ENCODE results near the gene ZNF619. TPM values are rescaled to one million over a fixed set of nuclear protein-coding genes. Genes with fewer than 3 reads are reported as not detected.
A peak's percentile ranks its signal among the peaks of the same experiment; 100 is the strongest.

Gene ZNF619
- polyA plus RNA-seq, 1 experiment, result 3.0 TPM

DNA sequence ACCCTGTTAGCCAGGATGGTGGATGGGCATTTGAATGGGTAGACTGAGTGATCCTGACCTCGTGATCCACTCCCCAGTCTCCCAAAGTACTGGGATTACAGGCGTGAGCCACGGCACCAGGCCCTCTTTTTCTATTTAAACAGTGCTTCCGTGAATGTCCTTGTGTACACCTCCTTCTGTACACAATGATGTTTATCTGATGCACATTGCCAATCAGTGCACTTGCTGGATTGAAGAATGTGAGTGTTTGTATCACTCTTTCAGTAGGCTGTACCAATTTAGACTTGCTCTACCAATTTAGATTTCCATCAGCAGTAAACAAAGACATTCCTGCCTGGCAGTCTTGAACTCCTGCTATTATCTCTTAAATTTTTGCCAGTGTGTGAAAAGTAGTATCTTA, 8.9 kb upstream of the ZNF619 start:
- TF ChIP-seq, protein P1, sequence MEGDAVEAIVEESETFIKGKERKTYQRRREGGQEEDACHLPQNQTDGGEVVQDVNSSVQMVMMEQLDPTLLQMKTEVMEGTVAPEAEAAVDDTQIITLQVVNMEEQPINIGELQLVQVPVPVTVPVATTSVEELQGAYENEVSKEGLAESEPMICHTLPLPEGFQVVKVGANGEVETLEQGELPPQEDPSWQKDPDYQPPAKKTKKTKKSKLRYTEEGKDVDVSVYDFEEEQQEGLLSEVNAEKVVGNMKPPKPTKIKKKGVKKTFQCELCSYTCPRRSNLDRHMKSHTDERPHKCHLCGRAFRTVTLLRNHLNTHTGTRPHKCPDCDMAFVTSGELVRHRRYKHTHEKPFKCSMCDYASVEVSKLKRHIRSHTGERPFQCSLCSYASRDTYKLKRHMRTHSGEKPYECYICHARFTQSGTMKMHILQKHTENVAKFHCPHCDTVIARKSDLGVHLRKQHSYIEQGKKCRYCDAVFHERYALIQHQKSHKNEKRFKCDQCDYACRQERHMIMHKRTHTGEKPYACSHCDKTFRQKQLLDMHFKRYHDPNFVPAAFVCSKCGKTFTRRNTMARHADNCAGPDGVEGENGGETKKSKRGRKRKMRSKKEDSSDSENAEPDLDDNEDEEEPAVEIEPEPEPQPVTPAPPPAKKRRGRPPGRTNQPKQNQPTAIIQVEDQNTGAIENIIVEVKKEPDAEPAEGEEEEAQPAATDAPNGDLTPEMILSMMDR (IDR thresholded peaks at IDR 0.05; ENCODE audit: insufficient read depth, low read depth, low read length), result no peak
- H3K27me3 ChIP-seq (ENCODE audit: control insufficient read depth, insufficient read depth, low read length), result no peaks in the 10 kb centered on the region
- ChIA-PET CTCF (no interaction called here), POLR2A (no interaction called here)
- H3K4me3 ChIP-seq (ENCODE audit: low read depth, low read length), result no peak overlapping the region
- no peak for DNase-seq (ENCODE audit: low read depth)
- H3K36me3 ChIP-seq (ENCODE audit: control insufficient read depth, insufficient read depth, low read length), result peaks cover 1% of the 10 kb centered on the region

DNA sequence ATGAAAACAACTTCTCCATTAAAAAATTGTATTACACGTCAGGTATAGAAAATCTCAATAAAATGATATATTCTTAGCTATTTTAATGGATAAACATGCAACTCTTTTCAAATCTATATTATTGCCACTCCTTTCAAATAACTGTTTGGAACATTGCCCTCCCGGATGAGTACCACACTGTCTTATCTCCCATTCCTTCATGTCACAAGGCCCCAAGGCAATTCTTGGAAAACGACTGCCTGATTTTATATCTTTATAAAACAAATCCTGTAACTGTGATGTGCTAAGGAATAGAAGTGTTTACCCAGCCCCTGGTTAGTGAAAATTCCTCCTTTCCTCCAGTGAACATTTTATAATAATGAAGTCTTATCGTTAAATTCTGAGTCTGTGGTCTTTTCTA, 6.2 kb upstream of the ZNF619 start:
- ChIA-PET POLR2A (no interaction called here), CTCF (no interaction called here)
- TF ChIP-seq, protein P1 (IDR thresholded peaks at IDR 0.05; ENCODE audit: insufficient read depth, low read depth, low read length), result no peak
- no peaks in the 10 kb centered on the region for H3K36me3 ChIP-seq (ENCODE audit: control insufficient read depth, insufficient read depth, low read length)
- DNase-seq (ENCODE audit: low read depth), result no peak
- H3K4me3 ChIP-seq (ENCODE audit: low read depth, low read length), result no peak overlapping the region
- H3K27me3 ChIP-seq (ENCODE audit: control insufficient read depth, insufficient read depth, low read length), result no peaks in the 10 kb centered on the region

DNA sequence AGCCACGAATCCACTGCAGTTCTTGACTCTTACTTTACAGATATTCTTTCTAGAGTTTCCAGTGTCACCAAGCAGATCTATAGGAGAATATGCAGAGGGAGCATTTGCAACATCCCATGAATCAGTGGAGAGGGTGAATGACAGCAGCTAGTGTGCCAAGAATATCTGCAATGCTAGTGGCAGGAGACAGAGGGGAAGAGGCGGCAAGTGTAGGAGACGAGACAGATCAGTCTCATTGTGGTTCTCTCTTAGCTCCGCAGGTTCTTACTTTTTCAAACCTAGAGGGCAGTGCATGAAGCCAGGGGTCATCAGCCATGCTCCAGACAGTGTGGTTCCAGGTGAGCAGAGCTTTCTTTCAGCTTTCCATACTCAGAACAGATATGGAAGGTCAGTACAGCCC, 744 bp downstream of the ZNF619 start:
- no peak for DNase-seq (ENCODE audit: low read depth)
- Histone ChIP-seq H3K4me3 (ENCODE audit: low read depth, low read length) (peak overlapping the region; percentile 84), H3K27me3 (ENCODE audit: control insufficient read depth, insufficient read depth, low read length) (no peaks in the 10 kb centered on the region), H3K36me3 (ENCODE audit: control insufficient read depth, insufficient read depth, low read length) (peaks cover 5% of the 10 kb centered on the region)
- POLR2A ChIA-PET, result no interaction called here
- CTCF ChIA-PET, result interaction anchor here (0.6 to 1.3 kb wide), 3 partner anchors 25 to 1710 kb away, joined by 3 to 4 read pairs (median 4); partner anchors contain the start of gene ZNF620
- TF ChIP-seq, protein P1 (IDR thresholded peaks at IDR 0.05; ENCODE audit: insufficient read depth, low read depth, low read length), result no peak

DNA sequence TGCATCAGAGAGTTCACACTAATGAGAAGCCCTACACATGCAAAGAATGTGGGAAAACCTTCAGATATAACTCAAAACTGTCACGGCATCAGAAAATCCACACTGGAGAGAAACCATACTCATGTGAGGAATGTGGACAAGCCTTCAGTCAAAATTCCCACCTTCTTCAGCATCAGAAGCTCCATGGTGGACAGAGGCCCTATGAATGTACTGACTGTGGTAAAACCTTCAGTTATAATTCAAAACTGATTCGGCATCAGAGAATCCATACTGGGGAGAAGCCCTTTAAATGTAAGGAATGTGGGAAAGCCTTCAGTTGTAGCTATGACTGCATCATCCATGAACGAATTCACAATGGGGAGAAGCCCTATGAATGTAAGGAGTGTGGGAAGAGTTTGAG, 10.2 kb downstream of the ZNF619 start:
- DNase-seq (ENCODE audit: low read depth), result no peak
- H3K4me3 ChIP-seq (ENCODE audit: low read depth, low read length), result no peak overlapping the region
- TF ChIP-seq, protein P1 (IDR thresholded peaks at IDR 0.05; ENCODE audit: insufficient read depth, low read depth, low read length), result no peak
- H3K27me3 ChIP-seq (ENCODE audit: control insufficient read depth, insufficient read depth, low read length), result no peaks in the 10 kb centered on the region
- ChIA-PET CTCF (interaction anchor here (0.6 kb wide), 1 partner anchor 1595 kb away, joined by 3 read pairs; no protein-coding TSS in a partner anchor), POLR2A (no interaction called here)
- peaks cover 11% of the 10 kb centered on the region for H3K36me3 ChIP-seq (ENCODE audit: control insufficient read depth, insufficient read depth, low read length)

DNA sequence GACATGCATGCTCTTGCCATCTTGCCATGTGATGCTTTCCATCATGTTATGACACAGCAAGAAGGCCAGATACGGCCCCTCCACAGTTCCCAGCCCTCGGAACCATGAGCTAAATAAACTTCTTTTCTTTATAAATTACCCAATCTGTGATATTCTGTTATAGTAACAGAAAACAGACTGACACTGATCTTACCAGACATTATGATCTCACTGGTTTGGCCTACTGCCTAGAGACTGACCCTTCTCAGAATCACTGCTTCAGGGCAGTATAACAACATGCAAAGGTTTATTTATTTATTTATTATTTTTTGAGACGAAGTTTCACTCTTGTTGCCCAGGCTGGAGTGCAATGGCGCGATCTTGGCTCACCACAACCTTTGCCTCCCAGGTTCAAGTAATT, 14.0 kb downstream of the ZNF619 start:
- no peak for DNase-seq (ENCODE audit: low read depth)
- Histone ChIP-seq H3K36me3 (ENCODE audit: control insufficient read depth, insufficient read depth, low read length) (peaks cover 8% of the 10 kb centered on the region), H3K27me3 (ENCODE audit: control insufficient read depth, insufficient read depth, low read length) (no peaks in the 10 kb centered on the region), H3K4me3 (ENCODE audit: low read depth, low read length) (no peak overlapping the region)
- CTCF ChIA-PET, result no interaction called here
- POLR2A ChIA-PET, result interaction anchor here (0.6 kb wide), 1 partner anchor 1578 kb away, joined by 5 read pairs; no protein-coding TSS in a partner anchor
- TF ChIP-seq, protein P1 (IDR thresholded peaks at IDR 0.05; ENCODE audit: insufficient read depth, low read depth, low read length), result no peak
